ENCODE results near the gene SLC39A9. TPM values are rescaled to one million over a fixed set of nuclear protein-coding genes. Genes with fewer than 3 reads are reported as not detected.
"Not testable (repeated sequence)": the region's sequence is repeated elsewhere in the genome, so short reads cannot be mapped to it uniquely, and the experiment has no call there.

SLC39A9 gene
- total RNA-seq, 1 experiment from 2014 or later: 53.1 TPM

DNA sequence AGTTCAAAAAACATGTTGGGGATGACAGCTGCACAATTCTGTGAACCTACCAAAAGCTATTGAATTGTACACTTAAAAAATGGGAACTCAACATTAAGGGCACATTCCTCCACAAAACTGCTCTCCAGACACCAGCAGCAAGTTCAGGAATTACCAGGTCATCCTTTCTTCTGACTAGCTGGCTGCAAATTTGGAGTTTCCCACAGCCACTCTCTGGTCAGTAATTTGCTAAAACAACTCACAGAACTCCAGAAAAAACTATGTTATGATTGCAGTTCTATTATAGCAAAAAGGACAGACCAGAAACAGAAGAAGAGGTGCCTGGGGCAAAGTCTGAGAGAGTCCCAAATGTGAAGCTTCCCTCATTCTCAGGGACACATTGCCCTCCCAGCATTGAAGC is 65.9 kb downstream of the SLC39A9 start:
- H3K4me3 ChIP-seq (ENCODE audit: insufficient read depth, low read depth, low read length): no peak overlapping the region
- DNase-seq: no peak
- H3K27me3 ChIP-seq (ENCODE audit: control insufficient read depth, insufficient read depth, low read length): no peaks in the 10 kb centered on the region
- no peaks in the 10 kb centered on the region for H3K36me3 ChIP-seq (replicated peaks; ENCODE audit: control insufficient read depth, insufficient read depth, low read length)

DNA sequence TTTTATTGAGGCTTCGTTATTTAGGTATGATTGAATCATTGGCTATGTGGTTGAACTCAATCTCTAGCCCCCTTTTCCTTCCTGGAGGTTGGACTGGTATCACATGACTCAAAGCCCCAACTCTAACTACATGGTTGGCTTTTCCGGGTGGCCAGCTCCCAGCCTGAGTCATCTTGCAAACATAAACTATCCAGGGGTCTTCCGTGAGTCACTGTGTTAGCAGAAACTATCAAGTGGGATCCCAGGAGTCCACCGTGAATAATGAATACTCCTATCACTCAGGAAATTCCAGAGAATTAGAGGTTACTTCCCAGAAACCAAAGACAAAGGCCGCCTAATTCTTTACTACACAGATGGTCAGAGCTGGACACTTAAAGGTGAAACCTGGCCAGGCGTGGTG is 66.3 kb downstream of the SLC39A9 start:
- DNase-seq: no peak
- H3K27me3 ChIP-seq (ENCODE audit: control insufficient read depth, insufficient read depth, low read length): no peaks in the 10 kb centered on the region
- no peaks in the 10 kb centered on the region for H3K36me3 ChIP-seq (replicated peaks; ENCODE audit: control insufficient read depth, insufficient read depth, low read length)
- no peak overlapping the region for H3K4me3 ChIP-seq (ENCODE audit: insufficient read depth, low read depth, low read length)

DNA sequence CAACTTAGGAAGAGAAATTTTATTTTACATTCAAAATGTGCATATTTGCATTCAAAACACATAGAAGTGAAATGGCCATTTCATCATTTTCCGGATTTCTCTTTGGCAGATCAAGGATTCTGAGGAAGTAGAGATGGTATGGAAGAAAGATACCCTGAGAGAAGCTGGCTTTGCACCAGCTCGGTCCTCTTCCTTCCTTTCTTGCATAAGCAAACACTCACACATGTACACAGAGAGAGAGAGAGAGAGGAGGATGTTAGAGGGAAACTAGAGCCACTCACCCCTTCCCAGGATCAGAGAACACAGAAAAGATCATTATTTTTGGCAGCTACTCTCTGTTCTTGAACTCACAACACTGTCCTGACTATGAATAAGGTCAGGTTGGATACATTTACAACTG is 70.5 kb downstream of the SLC39A9 start:
- no peak for DNase-seq
- no peaks in the 10 kb centered on the region for H3K27me3 ChIP-seq (ENCODE audit: control insufficient read depth, insufficient read depth, low read length)
- H3K4me3 ChIP-seq (ENCODE audit: insufficient read depth, low read depth, low read length): no peak overlapping the region
- no peaks in the 10 kb centered on the region for H3K36me3 ChIP-seq (replicated peaks; ENCODE audit: control insufficient read depth, insufficient read depth, low read length)

DNA sequence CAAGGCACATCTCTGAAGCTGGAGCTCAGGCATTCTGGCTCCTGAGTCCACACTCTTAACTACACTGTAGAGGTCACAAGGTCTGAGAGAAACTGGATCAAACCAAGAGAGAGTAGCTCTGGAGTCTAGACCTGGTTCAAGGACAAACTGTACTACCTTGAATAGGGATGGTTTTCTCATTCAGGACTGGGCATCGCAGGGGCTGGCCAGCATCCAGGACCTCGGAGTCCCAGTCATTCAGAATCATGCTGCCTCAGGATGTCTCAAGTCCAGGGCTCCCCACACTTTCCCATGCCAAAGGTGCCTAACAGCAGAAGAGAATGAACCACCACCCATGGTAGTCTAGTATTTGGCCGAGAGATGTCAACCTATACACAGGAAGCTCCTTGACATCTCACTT is 72.9 kb downstream of the SLC39A9 start:
- Histone ChIP-seq H3K4me3 (ENCODE audit: insufficient read depth, low read depth, low read length) (no peak overlapping the region), H3K36me3 (replicated peaks; ENCODE audit: control insufficient read depth, insufficient read depth, low read length) (no peaks in the 10 kb centered on the region), H3K27me3 (ENCODE audit: control insufficient read depth, insufficient read depth, low read length) (no peaks in the 10 kb centered on the region)
- no peak for DNase-seq

DNA sequence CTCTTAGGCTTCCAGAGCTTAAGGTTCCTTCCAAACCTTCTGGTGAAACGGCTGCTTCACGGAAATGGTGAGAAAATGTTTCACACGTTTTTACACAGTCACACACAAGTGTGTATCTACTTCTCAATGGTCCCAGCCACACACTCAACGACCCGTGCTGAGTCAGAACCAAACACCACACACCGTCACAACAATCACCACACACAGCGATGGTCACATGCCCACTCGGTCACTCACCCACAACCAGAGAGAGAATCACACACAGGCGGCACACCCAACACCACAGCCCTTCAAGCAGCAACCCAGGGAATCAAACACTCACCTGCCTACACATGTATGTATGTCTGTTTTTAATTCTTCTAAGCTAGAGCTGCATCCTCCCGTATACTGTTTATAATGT is 73.4 kb downstream of the SLC39A9 start:
- no peaks in the 10 kb centered on the region for H3K27me3 ChIP-seq (ENCODE audit: control insufficient read depth, insufficient read depth, low read length)
- H3K4me3 ChIP-seq (ENCODE audit: insufficient read depth, low read depth, low read length): no peak overlapping the region
- no peak for DNase-seq
- H3K36me3 ChIP-seq (replicated peaks; ENCODE audit: control insufficient read depth, insufficient read depth, low read length): no peaks in the 10 kb centered on the region

DNA sequence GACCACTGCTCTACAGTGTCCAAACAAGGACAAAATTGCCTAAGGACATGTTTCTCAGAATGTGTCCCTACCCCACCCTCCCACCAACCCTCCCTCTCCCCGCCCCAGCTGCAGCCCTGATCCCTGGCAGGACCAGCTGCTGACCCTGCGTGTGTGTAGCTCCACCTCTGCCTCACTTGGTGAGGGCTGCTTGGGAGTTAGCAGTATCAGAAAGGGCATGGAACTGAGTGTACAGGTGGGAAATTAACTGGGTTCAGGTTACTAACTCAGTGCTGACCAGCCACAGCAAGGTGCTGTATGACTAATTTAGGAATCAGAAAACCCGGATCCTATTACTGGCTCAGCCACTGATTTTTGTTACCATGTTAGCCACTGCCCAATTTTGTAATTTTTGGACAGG is 74.8 kb downstream of the SLC39A9 start:
- DNase-seq: no peak
- no peaks in the 10 kb centered on the region for H3K27me3 ChIP-seq (ENCODE audit: control insufficient read depth, insufficient read depth, low read length)
- H3K4me3 ChIP-seq (ENCODE audit: insufficient read depth, low read depth, low read length): no peak overlapping the region
- H3K36me3 ChIP-seq (replicated peaks; ENCODE audit: control insufficient read depth, insufficient read depth, low read length): no peaks in the 10 kb centered on the region

DNA sequence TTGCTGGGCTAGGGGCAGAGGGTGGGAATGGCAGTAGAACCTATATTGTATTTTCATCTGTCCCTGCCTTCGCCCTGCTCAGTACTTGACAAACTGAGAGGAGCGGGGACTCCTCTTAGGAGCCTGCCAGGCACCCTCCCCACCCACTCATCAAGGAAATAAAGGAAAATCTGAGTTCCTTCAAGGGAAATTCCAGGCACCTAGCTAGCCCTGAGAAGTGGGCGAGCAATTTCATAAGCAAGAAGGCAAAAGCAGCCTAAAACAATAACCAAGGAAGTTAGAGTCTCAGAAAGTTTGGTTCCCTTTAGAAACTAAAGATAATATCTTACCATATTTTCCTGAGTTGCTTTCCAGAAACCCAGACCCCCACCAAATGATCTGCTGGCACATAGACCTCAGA is 75.5 kb downstream of the SLC39A9 start:
- Histone ChIP-seq H3K36me3 (replicated peaks; ENCODE audit: control insufficient read depth, insufficient read depth, low read length) (no peaks in the 10 kb centered on the region), H3K27me3 (ENCODE audit: control insufficient read depth, insufficient read depth, low read length) (no peaks in the 10 kb centered on the region), H3K4me3 (ENCODE audit: insufficient read depth, low read depth, low read length) (no peak overlapping the region)
- no peak for DNase-seq

DNA sequence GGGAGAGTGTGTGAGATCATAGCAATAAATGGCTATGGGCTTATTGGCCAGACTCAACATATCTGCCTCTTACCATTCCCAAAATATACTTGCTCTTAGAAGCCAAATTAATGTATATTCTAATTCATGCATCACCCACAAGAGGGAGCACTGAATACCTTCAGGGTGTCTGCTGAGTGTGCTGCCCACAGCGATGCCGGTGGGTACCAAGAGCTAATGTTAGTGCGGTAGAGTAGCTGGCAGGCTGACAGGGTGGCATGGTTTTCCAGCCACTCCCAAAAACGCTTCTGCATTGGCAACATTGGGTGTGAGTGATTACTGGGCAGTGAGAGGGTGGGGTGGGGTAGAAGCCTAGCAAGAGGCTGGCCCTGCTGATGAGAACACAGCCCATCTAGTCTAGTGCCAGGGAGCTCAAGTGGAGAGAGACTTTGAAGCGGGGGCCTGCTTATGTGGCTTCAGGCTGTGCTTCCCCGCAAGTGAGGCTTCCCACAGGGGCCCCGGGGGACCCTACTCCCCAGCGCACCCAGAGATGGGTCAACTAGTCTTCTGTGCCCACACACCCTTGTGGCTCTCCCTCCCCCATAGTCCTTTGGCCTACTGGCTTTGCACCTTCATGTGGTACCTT is 76.8 kb downstream of the SLC39A9 start:
- H3K27me3 ChIP-seq (ENCODE audit: control insufficient read depth, insufficient read depth, low read length): peaks cover 3% of the 10 kb centered on the region; the same call in 1 of the 2 replicates
- DNase-seq: peak; percentile 74
- no peaks in the 10 kb centered on the region for H3K36me3 ChIP-seq (replicated peaks; ENCODE audit: control insufficient read depth, insufficient read depth, low read length)
- H3K4me3 ChIP-seq (ENCODE audit: insufficient read depth, low read depth, low read length): no peak overlapping the region

DNA sequence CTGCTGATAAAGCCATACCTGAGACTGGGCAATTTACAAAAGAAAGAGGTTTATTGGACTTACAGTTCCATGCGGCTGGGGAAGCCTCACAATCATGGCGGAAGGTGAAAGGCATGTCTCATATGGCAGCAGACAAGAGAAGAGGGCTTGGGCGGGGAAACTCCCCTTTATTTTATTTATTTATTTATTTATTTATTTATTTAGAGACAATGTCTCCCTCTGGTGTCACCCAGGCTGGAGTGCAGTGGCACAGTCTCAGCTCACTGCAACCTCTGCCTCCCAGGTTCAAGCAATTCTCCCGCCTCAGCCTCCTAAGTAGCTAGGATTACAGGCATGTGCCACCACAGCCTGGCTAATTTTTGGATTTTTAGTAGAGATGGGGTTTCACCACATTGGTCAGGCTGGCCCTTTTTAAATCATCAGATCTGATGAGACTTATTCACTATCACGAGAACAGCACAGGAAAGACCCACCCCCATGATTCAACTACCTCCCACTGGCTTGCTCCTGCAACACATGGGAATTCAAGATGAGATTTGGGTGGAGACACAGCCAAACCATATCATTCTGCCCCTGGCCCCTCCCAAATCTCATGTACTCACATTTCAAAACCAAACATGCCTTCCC is 78.4 kb downstream of the SLC39A9 start:
- H3K27me3 ChIP-seq (ENCODE audit: control insufficient read depth, insufficient read depth, low read length); DNase-seq; H3K36me3 ChIP-seq (replicated peaks; ENCODE audit: control insufficient read depth, insufficient read depth, low read length): not testable (repeated sequence)

DNA sequence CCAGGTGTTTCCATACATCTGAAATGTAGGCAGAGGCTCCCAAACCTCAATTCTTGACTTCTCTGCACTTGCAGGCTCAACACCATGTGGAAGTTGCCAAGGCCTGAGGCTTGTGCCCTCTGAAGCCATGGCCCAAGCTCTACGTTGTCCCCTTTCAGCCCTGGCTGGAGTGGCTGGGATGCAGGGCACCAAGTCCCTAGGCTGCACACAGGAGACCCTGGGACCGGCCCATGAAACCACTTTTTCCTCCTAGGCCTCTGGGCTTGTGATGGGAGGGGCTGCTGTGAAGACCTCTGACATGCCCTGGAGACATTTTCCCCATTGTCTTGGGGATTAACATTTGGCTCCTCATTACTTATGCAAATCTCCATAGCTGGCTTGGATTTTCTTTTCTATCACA is 79.6 kb downstream of the SLC39A9 start:
- not testable (repeated sequence) for H3K4me3 ChIP-seq (ENCODE audit: insufficient read depth, low read depth, low read length); H3K36me3 ChIP-seq (replicated peaks; ENCODE audit: control insufficient read depth, insufficient read depth, low read length); DNase-seq
- peaks cover 16% of the 10 kb centered on the region for H3K27me3 ChIP-seq (ENCODE audit: control insufficient read depth, insufficient read depth, low read length)

More for the DNA sequence above, 78.4 kb downstream of the SLC39A9 start:
- not testable (repeated sequence) for H3K4me3 ChIP-seq (ENCODE audit: insufficient read depth, low read depth, low read length)

DNA sequence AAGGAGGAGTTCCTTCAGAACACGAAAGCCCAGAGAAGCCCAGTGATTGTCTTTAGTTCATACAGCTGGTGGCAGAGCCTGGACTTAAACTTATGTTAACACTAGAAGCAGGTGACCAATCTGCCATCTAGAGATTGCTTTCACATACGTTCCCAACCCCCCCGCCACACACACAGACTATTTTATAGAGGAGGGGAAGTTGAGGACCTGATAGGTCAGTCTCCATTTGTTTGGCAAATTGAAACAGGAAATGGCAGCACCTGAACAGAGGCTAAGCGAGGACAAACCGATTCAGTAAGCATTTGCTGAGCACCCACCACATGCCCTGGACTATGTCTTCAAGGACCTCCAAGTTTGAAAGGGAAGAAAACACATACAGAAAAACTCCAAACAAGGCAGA is 81.2 kb downstream of the SLC39A9 start:
- peaks cover 31% of the 10 kb centered on the region for H3K27me3 ChIP-seq (ENCODE audit: control insufficient read depth, insufficient read depth, low read length)
- H3K36me3 ChIP-seq (replicated peaks; ENCODE audit: control insufficient read depth, insufficient read depth, low read length): no peaks in the 10 kb centered on the region
- no peak overlapping the region for H3K4me3 ChIP-seq (ENCODE audit: insufficient read depth, low read depth, low read length)
- DNase-seq: no peak

DNA sequence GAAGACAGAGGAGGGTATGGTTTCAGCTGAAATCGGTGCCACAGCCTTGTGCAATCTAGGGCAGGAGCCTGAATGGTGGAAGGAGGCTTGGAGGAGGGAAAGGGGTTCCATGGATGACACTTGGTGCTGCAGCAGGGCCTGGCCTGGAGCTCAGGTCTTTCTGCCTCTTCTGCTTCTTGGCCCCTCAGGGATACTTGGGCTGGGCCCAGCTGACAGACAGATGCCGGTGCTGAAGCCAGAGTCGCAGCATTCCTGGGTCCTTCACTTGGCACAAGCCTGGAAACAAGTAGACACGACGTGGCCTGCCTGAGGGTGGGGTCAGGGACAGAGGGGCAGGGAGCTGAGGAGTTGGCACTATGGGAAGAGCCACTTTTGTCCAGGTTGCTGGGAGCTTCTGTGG is 81.6 kb downstream of the SLC39A9 start:
- no peak for DNase-seq
- Histone ChIP-seq H3K4me3 (ENCODE audit: insufficient read depth, low read depth, low read length) (no peak overlapping the region), H3K27me3 (ENCODE audit: control insufficient read depth, insufficient read depth, low read length) (peaks cover 36% of the 10 kb centered on the region), H3K36me3 (replicated peaks; ENCODE audit: control insufficient read depth, insufficient read depth, low read length) (no peaks in the 10 kb centered on the region)

DNA sequence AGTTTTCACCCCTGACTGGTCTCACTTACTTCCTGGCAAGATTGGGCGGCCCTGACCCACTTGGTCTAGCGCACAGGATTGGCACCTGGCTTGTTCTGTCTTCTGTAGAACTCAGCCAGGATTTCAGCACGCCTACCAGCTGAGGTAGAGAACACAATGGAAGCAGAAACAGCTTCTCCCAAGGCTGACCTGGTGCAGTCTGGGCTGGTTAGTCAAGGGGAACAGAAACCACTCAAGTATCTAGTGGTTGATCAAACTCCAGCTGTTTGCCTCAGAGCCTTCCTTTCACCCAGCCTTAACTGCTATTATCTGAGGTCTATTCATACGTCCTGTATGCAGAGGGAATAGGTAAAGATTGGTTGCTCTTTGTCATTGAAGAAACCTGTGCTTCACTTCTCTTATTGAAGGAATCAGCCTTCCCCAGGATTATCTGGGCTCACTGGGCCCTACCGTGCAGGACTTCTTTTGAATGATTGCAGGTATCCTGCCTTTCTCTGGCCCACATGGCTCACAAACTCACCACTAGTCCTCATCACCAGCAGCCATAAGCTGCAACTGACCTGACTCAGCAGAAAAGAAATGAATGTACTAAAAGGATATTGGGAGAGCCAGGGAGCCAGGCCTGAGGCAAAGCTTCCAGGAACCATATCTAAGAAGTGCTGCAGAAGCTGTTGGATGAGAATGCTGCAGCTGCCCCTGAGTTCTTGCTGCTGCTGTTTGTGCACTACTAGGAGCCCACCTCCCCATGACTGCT is 83.5 kb downstream of the SLC39A9 start:
- no peaks in the 10 kb centered on the region for H3K36me3 ChIP-seq (replicated peaks; ENCODE audit: control insufficient read depth, insufficient read depth, low read length)
- peaks cover 51% of the 10 kb centered on the region for H3K27me3 ChIP-seq (ENCODE audit: control insufficient read depth, insufficient read depth, low read length)
- DNase-seq: no peak
- H3K4me3 ChIP-seq (ENCODE audit: insufficient read depth, low read depth, low read length): no peak overlapping the region

DNA sequence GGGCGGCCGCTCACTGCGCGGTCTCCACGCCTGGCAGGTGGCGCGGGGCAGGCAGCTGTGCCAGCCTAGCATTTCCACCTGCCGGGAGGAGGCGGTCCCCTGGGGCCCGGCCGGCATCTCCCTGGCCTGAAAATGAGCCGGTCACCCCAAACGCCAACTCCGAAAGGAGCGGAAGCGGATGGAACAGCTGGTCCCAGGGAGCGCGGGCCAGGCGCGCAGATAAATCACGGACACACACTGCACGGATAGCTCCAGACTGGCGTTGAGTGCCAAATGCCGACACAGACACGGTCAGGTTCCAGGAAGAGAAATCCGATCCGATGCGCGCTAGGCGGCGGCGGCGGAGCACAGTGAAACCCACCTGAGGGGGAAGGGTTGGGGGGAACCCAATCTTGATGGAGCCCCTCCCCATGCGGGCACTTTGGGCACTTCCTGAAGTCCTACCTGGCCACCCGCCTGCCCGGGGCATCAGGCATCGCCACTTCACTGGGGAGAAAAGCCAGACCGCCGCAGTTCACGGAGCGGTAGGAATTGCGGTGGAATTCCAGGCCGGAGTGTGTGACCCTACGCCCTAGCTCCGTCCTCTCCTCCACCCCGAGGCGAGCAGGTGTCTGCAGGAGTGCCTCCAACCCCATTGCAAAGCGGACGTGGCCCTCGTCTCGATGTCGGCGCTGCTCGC is 85.4 kb downstream of the SLC39A9 start:
- H3K4me3 ChIP-seq (ENCODE audit: insufficient read depth, low read depth, low read length): peak overlapping the region; percentile 60
- peak; percentile 81 for DNase-seq
- H3K36me3 ChIP-seq (replicated peaks; ENCODE audit: control insufficient read depth, insufficient read depth, low read length): no peaks in the 10 kb centered on the region
- peaks cover 51% of the 10 kb centered on the region for H3K27me3 ChIP-seq (ENCODE audit: control insufficient read depth, insufficient read depth, low read length)
